PFSK-1 (cell line): ENCODE data around the gene ZMYM5.

Experiments
- FOXP2 ChIP-seq: optimal IDR thresholded peaks from 2 replicates; pipeline ENCODE3; 2011; ENCODE audit warnings: borderline replicate concordance, control low read depth, inconsistent platforms; ENCODE audit not compliant: insufficient read depth; ENCODE audit errors: extremely low read length, extremely low read depth
- POLR2AphosphoS5 ChIP-seq: IDR thresholded peaks from 2 replicates; pipeline ENCODE4 v1.6.1; 2012; ENCODE audit warnings: low read depth, mild to moderate bottlenecking, control low read depth, low read length, moderate library complexity
- SIN3A ChIP-seq: IDR thresholded peaks from 2 replicates; pipeline ENCODE4 v1.6.1; 2012; ENCODE audit warnings: mild to moderate bottlenecking, low read length, moderate library complexity, borderline replicate concordance; ENCODE audit not compliant: insufficient read depth
- TAF1 ChIP-seq: IDR thresholded peaks from 2 replicates; pipeline ENCODE4 v1.6.1; 2012; ENCODE audit warnings: low read length, control low read depth, borderline replicate concordance; ENCODE audit not compliant: insufficient read depth
- TF ChIP-seq, protein P1 (sequence below), 2 experiments: IDR thresholded peaks; 2 replicates each; pipeline versions ENCODE4 v1.6.1 to v1.8.0; 2011 to 2012; ENCODE audit warnings: low read depth in 2 of 2, low read length in 2 of 2, control low read depth in 1 of 2, inconsistent platforms in 1 of 2, mild to moderate bottlenecking in 1 of 2, moderate library complexity in 1 of 2; ENCODE audit not compliant: insufficient read depth in 1 of 2

The ZMYM5 gene

DNA sequence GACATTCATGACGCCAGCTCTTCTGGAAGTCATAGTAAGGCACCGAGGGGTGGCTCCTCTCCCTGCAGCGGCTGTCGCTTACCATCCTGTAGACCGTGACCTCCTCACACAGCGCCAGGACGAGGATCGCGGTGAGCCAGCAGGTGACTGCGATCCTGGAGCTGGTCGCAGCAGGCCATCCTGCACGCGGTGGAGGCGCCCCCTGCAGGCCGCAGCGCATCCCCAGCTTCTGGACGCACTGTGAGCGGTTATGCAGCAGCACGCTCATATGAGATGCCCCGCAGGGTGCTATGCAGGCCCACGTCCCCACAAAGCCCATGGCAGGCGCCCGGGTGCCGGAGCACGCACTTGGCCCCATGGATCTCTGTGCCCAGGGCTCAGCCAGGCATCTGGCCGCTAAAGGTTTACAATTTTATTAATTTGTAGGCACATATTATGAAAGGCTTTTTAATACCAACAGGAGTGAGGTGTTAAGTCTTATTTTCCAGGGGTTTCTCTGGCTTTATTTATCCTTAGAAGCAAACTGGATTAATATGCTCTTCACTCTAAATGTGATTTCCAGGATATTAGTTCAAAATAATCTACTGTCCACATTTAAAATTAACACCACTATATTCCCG lies 45.1 kb downstream of the ZMYM5 start:
- no peak for TF ChIP-seq POLR2AphosphoS5
- TF ChIP-seq FOXP2 = peak; percentile 74

DNA sequence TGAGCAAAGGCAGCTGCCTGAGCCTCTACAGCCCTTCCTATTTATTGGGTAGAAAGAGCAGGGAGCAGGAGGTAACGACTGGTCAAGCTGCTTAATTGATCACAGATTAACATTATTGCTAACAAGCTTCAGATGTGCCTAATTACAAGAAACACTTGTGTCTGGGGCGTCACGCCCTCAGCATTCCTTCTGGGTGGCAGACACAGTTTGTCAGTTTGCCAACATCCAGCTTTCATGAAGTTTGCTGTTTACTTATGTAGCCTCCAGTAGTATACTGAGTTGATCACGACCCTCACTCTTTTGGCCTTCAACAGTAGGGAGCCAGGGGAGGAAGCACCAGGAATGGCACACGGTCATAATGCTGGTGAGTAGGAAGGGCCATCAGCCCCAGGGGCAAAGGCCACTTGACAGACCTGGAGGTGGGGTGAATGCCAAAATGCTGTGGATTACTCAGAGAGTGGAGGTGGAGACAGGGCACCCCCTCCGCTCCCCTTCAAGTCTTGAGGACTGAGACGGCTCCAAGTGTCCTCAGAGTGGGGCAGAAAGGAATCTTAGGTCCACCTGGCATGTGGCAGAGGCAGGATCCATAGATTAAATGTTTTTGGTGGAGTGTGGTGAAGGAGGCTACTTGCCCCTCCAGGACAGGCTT lies 45.8 kb downstream of the ZMYM5 start:
- TF ChIP-seq TAF1 = no peak
- TF ChIP-seq FOXP2 = no peak
- no peak for TF ChIP-seq SIN3A
- TF ChIP-seq, protein P1, sequence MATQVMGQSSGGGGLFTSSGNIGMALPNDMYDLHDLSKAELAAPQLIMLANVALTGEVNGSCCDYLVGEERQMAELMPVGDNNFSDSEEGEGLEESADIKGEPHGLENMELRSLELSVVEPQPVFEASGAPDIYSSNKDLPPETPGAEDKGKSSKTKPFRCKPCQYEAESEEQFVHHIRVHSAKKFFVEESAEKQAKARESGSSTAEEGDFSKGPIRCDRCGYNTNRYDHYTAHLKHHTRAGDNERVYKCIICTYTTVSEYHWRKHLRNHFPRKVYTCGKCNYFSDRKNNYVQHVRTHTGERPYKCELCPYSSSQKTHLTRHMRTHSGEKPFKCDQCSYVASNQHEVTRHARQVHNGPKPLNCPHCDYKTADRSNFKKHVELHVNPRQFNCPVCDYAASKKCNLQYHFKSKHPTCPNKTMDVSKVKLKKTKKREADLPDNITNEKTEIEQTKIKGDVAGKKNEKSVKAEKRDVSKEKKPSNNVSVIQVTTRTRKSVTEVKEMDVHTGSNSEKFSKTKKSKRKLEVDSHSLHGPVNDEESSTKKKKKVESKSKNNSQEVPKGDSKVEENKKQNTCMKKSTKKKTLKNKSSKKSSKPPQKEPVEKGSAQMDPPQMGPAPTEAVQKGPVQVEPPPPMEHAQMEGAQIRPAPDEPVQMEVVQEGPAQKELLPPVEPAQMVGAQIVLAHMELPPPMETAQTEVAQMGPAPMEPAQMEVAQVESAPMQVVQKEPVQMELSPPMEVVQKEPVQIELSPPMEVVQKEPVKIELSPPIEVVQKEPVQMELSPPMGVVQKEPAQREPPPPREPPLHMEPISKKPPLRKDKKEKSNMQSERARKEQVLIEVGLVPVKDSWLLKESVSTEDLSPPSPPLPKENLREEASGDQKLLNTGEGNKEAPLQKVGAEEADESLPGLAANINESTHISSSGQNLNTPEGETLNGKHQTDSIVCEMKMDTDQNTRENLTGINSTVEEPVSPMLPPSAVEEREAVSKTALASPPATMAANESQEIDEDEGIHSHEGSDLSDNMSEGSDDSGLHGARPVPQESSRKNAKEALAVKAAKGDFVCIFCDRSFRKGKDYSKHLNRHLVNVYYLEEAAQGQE (IDR thresholded peaks at IDR 0.05; ENCODE audit: insufficient read depth in 1 of 2, low read depth in 2 of 2, low read length in 2 of 2) = no peak
- no peak for TF ChIP-seq POLR2AphosphoS5

DNA sequence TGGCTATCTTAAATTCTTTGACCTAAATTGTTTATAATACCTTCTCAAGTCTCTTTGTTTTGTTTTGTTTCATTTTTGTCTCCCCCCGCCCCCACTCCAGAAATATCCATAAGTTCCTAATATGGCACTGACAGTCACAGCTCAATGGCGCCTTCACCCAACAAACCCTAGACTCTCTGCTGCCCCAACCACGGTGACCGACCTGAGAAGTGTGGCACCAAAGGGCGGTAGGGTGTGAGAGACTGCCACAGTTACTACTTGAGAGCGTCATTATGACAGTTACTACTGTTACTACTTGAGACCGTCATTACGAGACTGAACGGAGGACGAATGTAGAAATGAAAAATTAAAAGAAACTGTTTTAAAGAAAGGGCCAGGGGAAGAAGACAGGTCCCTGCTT lies 46.3 kb downstream of the ZMYM5 start:
- TF ChIP-seq FOXP2 (no peak), TAF1 (no peak), SIN3A (no peak), POLR2AphosphoS5 (no peak)
- TF ChIP-seq, protein P1 (IDR thresholded peaks at IDR 0.05; ENCODE audit: insufficient read depth in 1 of 2, low read depth in 2 of 2, low read length in 2 of 2) = no peak

DNA sequence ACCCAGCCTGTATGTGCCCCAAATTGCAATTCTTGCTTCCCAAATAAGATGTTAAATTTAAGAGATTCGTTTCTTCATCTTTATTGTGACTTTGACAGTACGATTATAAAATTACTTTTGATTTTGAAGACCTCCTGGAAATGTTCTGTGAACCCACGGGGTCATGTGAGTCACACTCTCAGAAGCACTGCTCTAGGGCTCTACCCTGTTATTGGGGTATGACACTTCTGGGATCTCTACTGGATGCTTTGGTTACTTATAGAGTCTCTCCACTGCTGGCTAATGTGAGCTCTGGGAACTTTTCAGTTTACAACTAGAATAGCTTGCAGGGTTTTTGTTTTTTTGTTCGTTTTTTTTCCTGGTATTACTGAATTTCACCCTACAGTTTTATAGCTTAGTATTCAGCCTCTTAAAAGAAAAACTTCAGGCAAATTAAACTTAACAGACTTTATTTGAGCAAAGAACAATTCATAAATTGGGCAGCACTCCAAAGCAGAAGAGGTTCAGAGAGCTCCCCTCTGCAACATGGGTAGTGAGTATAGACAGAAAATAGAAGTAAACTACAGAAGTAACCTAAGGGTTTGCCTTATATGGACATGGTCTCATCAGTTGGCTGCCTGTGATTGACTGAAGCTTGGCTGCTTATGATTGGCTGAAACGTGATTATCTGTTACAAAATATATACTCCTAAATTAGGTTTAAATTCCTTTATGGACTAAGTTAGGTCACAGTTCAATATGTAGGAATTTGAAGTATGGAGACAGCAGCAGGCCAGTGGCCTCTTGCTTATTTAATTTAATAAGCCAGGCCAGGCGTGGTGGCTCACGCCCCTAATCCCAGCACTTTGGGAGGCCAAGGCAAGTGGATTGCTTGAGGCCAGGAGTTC lies 52.2 kb downstream of the ZMYM5 start:
- no peak for TF ChIP-seq SIN3A
- TF ChIP-seq, protein P1 (IDR thresholded peaks at IDR 0.05; ENCODE audit: insufficient read depth in 1 of 2, low read depth in 2 of 2, low read length in 2 of 2) = no peak
- no peak for TF ChIP-seq POLR2AphosphoS5
- no peak for TF ChIP-seq FOXP2
- TF ChIP-seq TAF1 = no peak

DNA sequence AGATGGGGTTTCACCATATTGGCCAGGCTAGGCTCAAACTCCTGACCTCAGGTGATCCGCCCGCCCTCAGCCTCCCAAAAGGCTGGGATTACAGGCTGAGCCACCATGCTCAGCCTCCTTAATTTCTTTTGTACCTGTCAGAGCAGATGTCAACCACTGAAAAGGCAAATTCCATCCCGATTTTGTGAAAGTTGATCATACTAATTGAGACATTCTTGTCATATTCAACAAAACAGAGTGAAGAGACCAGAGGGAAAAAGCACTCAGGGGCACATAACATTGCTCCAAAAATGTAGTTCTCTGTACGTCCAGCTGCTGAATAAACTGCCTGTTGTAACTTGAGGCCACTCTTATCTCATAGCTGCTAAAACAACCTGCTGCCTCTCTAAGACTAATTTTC lies 53.3 kb downstream of the ZMYM5 start:
- TF ChIP-seq TAF1 (no peak), SIN3A (no peak), FOXP2 (no peak), POLR2AphosphoS5 (no peak)
- TF ChIP-seq, protein P1 (IDR thresholded peaks at IDR 0.05; ENCODE audit: insufficient read depth in 1 of 2, low read depth in 2 of 2, low read length in 2 of 2) = no peak
